T1000 (cell line): ENCODE data around the gene ADCY6.

Experiments used
- DNase-seq: peaks from one replicate; lab custom pipeline; 2025; ENCODE audit warnings: mixed read lengths; lab: John Stamatoyannopoulos, UW

The ADCY6 gene

DNA sequence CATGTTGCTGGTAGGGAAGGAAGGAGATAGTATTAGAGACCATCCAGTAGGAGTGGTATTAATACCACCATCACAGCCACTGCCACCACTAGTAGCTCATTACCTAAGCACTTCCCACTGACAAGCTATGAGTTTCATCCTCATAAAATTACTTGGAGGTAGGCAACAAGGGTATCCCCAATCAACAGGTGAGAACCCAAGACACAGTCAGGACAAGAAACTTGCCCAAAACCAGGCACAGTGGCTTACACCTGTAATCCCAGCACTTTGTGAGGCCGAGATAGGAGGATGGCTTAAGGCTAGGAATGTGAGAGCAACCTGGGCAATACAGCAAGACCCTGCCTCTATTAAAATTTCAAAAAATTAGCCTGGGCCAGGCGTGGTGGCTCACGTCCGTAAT lies 5.5 kb downstream of the ADCY6 start:
- DNase-seq, result no peak

DNA sequence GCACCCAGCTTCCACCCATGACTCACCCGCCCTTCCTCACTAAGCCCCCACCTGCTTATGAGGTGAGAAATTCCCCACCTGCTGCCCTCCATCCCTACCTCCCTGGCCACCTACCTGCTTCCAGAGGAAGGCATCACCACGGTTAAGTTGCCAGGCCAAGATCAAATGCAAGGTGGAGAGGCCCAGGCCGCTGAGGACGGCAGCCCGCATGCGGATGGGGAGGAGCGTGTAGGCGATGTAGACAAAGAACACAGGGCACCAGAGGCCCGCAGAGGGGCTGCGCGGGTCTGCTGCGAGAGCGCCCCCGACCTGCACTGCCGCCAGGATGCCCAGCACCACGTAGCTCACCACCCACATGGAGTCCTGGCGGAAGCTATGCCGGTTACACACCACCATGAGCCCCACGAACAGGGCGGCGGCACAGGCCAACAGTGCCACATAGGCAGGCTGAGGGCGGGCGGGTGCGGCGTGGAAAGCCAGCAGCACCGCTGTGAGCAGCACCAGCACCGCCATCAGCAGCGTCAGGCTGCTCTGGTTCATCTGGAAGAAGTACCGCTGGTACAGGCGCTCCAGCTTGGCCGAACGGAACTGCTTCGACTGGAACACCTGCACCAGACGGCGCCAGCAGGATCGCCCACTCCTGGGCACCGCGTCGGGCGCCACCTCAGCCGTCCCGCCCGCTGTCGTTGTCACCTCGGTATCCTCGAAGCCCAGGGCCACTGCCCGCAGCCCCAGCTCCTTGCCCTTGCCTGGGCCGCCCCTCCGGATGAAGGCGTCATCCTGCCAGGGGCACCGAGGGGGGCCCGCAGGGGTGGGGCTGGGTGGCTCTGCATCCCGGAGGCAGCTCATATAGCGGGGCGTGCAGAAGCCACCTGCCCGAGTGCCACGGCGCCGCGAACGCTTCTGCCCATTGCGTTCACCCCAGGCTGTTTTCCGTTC lies 6.2 kb downstream of the ADCY6 start:
- DNase-seq, result no peak

DNA sequence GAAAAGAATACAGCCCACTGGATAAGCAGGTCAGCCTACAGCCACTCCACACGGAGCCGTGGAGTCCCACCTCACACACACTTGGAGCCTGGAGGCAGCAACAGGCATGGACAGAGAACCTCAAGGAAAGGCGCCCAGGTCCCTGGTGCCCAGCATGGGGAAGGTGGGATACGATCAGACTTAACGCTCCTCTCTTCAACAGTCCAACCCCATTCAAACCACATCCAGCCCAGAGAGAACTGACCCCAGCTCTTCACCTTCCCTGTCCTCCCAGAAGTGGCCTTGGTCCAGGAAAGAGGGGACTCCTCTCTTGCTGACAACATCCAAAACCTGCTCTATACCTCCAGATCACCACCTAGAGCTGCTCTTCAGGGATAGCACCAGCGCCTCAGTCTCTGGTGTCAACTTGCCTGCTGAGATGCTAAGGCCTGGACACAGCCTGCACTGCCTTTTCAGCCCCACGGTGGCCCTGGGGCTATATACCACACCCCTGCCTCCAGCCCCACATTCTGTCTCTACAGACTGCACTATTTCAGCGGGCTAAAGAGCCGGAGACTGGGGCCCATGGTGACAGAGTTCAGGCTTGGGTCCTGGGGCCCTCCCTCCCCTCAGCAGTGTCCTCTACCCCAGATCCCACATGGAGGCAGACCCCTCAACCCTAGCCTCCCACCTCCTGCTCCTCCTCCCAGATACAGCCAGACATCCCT lies 7.0 kb downstream of the ADCY6 start:
- no peak for DNase-seq

DNA sequence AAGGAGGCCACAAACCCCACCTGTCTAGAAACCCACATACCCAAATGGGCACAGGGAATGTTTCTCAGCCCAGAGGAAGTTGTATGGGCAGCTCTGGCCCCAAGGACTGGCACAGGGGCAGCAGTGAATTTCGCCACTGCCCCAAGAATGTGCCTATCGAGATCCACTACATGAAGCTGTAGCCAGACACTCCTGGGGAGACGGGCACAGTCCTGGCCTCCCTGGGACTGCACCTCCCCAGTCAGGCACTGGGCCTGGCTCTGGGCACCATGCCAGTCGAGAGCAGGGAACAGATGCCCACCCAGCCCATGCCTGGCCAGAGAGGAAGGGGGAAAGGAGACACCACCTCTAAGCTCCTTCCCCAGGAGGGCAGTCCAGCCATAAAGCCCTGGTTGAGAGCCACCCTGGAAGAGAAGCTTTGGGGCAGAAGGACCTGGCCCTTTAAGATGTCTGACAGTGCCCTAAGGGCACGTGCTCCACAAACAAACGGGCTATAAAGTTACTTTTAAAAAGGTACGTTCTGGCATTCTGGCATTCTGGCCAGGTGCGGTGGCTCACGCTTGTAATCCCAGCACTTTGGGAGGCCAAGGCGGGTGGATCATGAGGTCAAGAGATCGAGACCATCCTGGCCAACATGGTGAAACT lies 8.4 kb downstream of the ADCY6 start:
- no peak for DNase-seq

DNA sequence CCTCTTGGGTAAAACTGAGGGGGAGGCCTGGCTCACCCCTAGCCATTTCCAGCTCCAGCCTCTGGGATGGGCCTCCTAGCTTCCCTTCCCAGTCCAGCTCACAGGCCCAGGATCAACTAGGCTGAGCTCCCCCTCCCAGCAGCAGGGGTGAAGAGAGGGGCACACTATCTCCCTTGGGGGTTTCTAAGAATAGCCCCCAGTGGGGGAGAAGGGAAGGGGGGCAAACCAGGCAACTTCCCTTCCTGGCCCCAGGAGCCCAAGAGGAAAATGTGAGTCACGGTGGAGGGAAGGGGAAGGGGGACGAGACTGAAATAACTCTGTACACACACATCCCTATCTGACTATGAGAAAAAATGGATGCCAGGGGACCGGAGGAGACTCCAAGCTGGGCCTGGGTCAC lies 9.0 kb downstream of the ADCY6 start:
- DNase-seq, result no peak

DNA sequence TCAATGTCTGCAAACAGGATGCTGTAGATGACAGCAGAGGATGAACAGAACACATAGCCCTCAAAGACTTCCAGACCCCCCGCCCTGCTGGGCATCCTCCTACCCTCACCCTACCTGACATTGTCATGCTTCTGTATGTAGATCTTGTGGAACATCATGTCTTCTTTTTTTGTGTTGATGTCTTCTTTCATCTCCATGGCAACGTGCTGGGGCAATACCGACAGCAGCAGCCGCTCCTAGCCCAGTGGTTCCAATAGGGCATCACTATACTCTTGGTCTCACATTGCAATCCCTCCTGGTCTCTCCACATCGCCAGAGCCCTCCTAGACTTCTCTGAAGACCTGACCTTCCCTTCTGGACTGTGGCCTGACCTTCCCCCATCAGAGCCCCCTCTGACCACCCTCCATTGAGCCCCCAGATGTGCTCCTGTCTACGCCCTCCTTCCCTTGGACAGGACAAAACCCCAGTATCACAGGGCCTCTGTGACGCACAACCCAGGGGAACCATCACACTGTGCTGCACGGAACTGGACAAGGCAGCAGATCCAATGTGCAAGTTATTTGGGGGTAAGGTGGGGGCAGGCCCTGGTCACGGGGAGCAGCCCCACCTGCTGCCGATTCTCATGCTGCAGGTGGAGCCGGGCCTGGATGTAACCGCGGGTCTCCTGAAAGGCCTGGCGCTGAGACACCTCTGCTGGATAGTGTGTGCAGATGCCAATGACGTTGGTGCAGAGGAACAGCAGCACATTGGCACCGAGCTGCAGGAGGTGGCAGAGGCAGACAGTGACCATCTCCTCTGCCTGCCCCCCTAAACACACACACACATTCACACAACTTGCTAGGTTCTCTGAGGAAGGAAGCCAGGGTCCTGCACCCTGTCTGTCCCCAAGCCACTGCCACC lies 11.1 kb downstream of the ADCY6 start:
- no peak for DNase-seq

DNA sequence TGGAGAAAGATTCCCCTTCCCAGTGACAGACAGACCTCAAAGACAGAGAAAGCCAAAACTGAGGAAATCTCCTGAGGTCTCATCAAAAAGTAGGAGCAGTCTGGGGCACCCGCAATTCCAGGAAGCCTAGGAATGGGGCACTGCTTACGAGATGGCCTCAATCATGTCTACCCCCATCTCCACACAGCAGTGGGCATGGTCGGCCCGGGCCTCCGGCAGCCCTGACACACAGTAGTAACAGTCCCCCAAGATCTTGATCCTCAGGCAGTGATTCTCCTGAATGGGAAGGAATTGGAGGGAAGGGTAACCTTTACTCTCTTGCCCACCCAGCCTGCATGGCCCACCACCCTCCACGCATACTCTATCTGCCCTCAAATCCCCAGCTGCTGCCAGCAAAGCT lies 11.9 kb downstream of the ADCY6 start:
- no peak for DNase-seq

DNA sequence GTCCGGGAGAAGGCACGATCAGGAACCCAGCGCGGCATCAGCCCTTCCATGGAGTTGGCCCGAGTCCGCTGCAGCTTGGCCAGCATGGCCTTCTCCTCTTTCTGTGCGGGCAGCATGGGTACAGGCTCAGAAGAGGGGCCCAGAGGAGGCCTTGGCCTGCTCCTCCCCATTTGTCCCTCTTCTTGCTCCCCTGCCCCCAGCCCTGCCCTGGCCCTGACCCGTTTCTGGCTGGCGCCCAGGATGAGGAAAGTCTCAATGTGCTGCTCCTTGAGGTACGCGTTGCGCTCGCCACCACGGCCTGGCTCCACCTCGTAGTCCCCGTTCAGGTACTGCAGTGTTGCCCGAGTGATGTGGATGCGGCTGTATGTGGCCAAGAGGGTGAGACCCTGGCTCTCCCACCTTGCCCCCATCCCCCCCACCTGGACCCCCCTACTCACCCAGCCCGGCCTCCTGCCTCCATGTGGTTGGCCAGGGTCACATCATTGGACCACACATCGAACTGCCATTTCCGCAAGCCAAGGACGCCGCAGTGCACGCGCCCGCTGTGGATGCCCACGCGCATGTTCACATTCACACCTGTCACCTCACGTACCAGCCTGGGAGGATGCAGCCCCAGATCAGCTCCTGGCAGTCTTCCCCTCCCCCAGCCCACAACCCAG lies 12.8 kb downstream of the ADCY6 start:
- no peak for DNase-seq

DNA sequence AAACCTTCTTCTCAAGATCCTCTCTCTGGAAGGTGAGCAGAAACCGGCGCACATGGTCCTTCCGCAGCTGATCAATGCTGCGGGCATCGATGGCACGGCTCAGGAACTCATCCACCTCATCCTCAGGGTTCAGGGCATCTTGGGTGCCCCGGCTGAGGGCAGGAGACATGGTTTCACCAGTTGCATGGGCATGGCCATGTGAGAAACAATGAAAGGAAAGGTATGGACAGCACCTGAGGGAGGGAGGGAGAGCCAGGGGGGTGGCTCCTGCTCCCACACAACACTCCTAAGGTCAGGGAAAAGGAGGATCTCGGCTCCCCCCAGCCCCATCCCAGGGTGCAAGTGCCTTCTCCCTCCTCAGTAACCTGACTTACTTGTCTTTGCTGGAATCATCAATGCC lies 13.6 kb downstream of the ADCY6 start:
- DNase-seq, result no peak

DNA sequence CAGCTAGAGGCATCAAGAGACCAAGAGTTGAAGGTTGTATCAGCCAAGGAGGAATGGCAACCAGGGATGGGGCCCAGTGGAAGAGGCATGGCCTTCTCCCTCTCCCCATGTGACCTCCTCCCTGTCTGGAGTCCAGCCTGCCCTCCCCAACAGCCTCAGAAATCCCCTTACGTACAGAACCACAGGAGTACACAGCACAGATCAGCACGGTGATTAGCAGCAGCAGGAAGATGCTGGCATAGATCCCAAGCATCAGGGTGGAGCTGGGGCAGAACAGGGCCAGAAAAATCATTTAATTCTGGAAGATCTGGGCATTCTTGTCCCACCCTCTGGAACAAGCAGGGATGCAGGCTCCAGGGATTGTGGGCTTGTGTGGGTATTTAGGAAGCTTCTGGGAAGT lies 14.4 kb downstream of the ADCY6 start:
- no peak for DNase-seq

DNA sequence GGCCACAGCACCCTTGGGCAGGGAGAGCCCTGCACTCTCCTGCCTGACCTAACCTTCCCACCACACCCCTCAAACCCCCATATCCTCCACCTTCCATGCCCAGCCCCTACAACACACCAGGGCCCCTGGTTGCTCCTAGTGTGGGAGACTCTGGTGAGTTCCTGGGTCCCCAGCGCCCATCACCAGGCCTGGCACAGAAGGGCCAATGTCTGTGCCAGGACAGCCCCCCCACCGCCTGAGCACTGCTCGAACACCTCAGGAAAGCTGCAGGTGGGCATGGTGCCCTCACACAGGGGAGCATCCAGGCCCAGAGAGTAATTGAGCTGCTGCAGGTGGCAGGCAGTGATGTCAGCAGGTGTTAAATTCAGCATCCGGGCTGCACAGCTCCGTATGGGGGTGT lies 15.2 kb downstream of the ADCY6 start:
- no peak for DNase-seq

DNA sequence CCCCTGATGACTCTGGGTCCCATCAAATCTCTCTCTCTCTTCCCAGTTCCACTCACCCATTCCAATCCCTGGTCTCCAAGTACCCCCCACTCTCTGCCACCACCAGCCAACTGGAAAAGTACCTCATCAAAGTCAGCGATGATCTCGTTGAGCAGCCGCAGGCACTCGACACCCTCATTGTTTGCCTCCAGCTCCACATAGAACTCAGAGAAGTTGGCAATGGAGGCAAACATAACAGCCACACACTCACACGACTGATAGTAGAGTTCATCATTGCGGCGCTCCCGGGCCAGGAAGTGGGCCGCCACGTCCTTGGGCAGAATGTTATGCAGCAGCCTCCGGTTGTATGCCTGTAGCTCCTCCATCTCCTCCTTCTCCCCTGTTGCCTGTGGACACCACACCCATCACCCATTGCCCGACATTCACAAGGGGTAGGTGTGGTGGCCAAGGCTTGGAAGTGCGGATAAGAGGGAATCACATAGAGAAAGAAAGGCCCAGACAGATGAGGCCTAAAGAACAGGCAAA lies 17.2 kb downstream of the ADCY6 start:
- no peak for DNase-seq

DNA sequence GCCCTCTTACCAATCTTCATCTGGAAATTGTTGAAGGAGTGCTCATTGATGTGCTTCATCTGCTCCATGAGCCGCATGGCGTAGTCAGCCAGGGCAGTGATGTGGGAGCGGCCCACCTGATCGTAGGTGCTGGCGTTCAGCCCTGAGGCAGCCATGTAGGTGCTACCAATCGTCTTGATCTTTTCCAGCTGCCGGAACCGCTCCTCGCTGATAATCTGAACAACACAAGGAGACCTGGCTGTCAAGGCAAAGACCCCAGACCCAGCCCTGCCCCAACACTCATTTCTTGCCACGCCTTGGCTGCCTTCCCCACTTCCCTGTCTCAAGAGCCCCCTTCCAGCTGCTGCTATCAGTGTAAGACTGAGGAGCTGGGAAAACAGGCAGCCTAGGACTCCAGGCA lies 18.1 kb downstream of the ADCY6 start:
- DNase-seq, result no peak

DNA sequence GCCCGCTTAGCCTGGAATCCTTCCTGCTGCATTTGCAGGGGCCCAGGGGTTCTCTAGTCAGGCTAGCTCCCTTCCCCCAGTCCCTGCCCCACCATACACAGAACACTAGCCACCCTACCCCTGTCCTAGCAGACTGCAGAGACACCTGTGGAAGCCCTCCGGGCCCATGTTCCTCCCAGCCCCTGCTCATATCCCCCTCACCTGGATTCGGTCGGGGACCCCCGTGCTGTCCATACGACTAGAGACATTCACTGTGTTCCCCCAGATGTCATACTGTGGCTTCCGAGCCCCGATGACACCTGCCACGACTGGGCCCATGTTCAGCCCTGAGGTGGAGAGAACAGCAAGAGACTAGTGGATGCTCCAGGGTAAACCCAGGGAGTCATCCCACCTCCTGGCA lies 20.2 kb downstream of the ADCY6 start:
- DNase-seq, result no peak

DNA sequence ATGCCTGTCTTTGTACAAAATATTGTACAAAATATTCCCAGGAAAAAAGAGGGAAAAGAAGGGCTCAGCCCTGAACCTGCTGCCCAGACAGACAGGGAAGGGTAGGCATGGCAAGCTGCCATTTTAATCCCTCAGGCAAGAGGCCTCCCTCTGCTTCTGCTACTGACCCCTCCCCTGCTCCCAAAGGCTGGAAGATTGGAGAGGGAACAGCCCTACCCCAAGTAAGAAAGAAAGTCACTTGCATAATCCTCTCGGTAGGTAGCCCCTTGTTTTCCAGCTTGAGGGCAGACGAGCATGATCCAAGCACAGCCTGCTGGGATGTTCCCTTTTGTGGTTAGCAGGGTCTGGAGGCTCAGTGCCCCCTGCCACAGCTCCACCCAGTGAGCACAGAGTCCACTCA lies 20.7 kb downstream of the ADCY6 start:
- no peak for DNase-seq

DNA sequence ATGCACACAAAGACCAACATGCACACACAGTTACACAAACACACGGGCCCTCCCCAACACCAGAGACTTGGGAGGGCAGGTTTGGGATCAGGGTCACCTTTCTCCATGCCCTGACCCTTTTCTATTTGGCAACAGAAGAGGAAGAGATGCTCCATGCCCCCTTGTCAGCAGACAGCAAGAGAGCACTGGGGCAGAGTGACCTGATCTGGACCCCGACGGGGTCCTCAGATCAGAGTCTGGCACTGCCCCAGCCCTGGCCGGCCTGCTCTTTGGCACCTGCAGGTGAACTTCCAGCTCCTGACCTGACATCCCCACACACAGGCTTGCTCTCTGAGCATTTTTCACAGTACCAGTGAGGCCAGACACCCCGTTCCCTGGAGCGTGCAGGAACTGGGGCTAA lies 21.4 kb downstream of the ADCY6 start:
- no peak for DNase-seq

DNA sequence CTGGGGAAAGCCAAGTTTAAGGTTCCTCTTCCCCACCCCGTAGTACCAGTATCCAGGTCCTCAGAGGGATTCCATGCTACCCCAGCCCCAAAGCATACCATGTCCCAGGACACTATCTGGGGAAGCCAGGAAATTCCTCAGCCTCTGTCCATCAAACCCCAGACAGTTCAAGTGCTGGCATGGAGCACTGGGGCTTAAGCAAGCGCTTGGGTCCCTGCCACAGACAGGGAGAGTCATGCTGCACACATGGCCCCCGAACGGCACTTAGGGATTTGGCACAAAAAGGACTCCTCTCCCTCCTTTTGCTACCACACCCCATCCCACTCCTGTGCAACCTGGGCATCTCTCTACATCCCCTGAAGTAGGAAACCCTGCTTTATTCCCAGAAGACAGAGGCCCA lies 21.8 kb downstream of the ADCY6 start:
- no peak for DNase-seq

DNA sequence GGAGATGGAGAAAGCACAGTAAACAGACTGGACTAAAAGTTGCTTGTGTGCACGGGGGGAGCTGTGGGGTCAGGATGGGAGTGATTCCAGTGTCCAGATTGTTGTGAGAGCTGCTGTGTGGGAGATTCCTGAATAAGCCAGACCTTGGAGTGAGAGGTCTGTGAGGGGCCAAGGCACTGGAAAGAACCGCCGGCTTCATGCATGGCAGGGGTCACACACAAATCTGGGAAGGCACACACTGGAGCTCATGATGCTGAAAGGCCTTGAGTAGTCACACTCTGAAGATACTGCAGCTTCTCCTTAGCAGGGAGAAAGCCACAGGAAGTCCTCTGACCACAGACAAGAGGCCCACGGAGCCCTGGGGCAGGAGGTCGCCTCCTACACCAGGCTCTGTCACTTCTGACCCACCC lies 23.1 kb downstream of the ADCY6 start:
- no peak for DNase-seq

DNA sequence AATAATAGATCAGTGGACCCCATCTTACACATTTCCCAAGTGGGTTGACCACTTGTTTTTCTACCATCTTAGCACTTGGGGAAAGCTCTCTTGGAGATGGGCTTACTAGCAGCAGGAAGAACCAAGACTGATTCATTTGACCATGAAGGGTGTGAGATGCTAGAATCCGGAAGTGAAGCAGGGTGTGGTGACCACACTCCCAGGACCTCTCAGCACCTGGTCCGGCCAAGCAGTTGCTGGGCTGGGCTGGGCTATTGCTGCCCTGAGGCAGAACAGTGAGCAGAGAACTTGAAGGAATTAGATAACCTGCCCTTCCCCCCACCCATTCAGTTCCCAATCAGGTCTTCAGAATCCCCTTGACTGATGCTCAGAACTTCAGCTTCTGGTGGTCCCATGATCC lies 24.4 kb downstream of the ADCY6 start:
- DNase-seq, result no peak

DNA sequence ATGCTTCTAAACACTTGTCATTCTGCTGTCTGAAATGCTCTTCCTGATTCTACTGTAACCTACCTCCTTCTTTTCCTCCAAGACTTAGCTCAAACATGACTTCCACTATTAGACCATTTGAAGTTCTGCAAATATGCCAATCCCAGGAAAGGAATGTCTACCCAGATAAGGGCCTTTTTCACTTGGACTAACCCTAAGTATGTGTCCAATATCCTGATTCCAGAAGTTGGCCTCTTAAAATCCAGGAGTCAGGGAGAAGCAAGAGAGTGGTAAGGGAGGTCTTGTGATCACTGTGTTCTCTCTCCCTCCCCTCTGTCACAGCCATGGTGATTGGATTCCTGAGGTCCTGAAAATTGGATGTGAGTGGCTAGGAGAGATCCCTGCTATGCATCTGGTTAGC lies 30.2 kb downstream of the ADCY6 start:
- DNase-seq, result no peak

DNA sequence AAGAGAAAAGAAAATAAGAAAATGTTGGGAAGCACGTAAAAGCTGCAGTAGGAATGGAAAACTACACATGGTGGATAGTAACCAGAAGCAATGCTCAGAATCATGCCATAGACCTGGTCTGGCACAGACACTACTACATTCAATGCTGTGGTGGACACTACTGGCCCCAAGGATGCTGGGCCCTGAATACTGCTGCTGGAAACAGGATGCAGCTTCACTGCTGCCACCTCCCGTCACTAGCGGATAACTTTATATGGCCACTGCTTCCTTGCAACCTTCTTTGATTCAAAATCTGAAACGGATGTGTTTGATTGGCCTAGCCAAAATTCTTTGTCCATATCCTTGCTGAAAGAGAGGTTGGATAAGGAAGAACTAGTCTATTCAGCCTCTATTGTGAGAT lies 30.7 kb downstream of the ADCY6 start:
- DNase-seq, result no peak
